Measurements from ENCODE around the gene NCKAP1.

DNA sequence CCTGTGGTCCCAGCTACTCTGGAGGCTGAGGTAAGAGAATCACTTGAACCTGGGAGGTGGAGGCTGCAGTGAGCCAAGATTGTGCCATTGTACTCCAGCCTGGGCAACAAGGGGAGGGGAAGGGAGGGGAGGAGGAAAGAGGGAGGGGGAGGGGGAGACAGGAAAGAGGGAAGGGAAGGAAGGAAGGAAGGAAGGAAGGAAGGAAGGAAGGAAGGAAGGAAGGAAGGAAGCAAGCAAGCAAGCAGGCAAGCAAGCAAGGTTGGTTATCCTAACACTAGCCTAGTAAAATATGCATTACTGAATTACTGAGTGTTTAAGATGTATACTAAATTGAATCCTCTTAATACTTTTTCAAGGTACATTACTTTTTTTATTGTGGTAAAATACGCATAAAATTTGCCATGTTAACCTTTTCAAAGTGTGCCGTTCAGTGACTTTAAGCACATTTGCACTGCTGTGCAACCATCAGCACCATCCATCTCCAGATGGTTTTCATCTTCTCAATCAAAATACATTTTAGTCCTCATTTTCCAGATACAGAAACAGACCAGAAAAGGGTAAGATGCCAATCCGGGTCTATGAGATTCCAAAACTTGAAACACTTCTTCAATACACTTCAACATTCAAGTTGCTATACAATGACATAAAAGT lies 28.9 kb downstream of the NCKAP1 start:
- TF ChIP-seq POLR2A (IDR thresholded peaks at IDR 0.05; ENCODE audit: low read depth, low read length), result no peak
- no peak for TF ChIP-seq RFX5 (IDR thresholded peaks at IDR 0.05; ENCODE audit: low read depth, low read length)
- TF ChIP-seq, protein P1, sequence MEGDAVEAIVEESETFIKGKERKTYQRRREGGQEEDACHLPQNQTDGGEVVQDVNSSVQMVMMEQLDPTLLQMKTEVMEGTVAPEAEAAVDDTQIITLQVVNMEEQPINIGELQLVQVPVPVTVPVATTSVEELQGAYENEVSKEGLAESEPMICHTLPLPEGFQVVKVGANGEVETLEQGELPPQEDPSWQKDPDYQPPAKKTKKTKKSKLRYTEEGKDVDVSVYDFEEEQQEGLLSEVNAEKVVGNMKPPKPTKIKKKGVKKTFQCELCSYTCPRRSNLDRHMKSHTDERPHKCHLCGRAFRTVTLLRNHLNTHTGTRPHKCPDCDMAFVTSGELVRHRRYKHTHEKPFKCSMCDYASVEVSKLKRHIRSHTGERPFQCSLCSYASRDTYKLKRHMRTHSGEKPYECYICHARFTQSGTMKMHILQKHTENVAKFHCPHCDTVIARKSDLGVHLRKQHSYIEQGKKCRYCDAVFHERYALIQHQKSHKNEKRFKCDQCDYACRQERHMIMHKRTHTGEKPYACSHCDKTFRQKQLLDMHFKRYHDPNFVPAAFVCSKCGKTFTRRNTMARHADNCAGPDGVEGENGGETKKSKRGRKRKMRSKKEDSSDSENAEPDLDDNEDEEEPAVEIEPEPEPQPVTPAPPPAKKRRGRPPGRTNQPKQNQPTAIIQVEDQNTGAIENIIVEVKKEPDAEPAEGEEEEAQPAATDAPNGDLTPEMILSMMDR (conservative IDR thresholded peaks at IDR 0.05; ENCODE audit: low read depth, low read length), result no peak
- TF ChIP-seq, protein P2, sequence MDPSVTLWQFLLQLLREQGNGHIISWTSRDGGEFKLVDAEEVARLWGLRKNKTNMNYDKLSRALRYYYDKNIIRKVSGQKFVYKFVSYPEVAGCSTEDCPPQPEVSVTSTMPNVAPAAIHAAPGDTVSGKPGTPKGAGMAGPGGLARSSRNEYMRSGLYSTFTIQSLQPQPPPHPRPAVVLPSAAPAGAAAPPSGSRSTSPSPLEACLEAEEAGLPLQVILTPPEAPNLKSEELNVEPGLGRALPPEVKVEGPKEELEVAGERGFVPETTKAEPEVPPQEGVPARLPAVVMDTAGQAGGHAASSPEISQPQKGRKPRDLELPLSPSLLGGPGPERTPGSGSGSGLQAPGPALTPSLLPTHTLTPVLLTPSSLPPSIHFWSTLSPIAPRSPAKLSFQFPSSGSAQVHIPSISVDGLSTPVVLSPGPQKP (IDR thresholded peaks at IDR 0.05; ENCODE audit: borderline replicate concordance, low read depth, low read length), result no peak
- TF ChIP-seq CEBPB (IDR thresholded peaks at IDR 0.05; ENCODE audit: low read depth, low read length), result no peak
- TF ChIP-seq BHLHE40 (IDR thresholded peaks at IDR 0.05; ENCODE audit: low read depth, low read length), result no peak
- TF ChIP-seq MAFK (IDR thresholded peaks at IDR 0.05; ENCODE audit: low read depth, low read length), result no peak
- TF ChIP-seq, protein P3, sequence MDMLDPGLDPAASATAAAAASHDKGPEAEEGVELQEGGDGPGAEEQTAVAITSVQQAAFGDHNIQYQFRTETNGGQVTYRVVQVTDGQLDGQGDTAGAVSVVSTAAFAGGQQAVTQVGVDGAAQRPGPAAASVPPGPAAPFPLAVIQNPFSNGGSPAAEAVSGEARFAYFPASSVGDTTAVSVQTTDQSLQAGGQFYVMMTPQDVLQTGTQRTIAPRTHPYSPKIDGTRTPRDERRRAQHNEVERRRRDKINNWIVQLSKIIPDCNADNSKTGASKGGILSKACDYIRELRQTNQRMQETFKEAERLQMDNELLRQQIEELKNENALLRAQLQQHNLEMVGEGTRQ (IDR thresholded peaks at IDR 0.05; ENCODE audit: low read depth, low read length), result no peak
- TF ChIP-seq RCOR1 (IDR thresholded peaks at IDR 0.05; ENCODE audit: insufficient replicate concordance, low read length), result no peak
- TF ChIP-seq SMC3 (IDR thresholded peaks at IDR 0.05; ENCODE audit: low read depth, low read length), result no peak
- TF ChIP-seq CHD1 (IDR thresholded peaks at IDR 0.05; ENCODE audit: low read depth, low read length), result no peak
- TF ChIP-seq MXI1 (IDR thresholded peaks at IDR 0.05; ENCODE audit: borderline replicate concordance, low read depth, low read length), result no peak
- no peak for TF ChIP-seq RAD21 (IDR thresholded peaks at IDR 0.05; ENCODE audit: low read length)
